ENCODE results near the gene CDKN1A. TPM values are rescaled to one million over a fixed set of nuclear protein-coding genes. Genes with fewer than 3 reads are reported as not detected.
"Not testable (repeated sequence)": the region's sequence is repeated elsewhere in the genome, so short reads cannot be mapped to it uniquely, and the experiment has no call there.

CDKN1A gene
- total RNA-seq, 2 experiments from 2014 or later: 36.7 to 39.5 TPM

GRCh38 chr6:36695414-36695813 is 16.9 kb downstream of the CDKN1A start:
- Mint-ChIP-seq H3K4me1 (peaks cover 45% of the 10 kb centered on the region), H3K4me3 (no peak overlapping the region), H3K36me3 (ENCODE audit: low read depth) (no peaks in the 10 kb centered on the region), H3K27me3 (no peaks in the 10 kb centered on the region), H3K27ac (no peak overlapping the region), H3K9me3 (no peaks in the 10 kb centered on the region)
- POLR2A ChIA-PET: no interaction called here
- CTCF ChIA-PET: interaction anchor here (1.4 kb wide), 1 partner anchor 19 kb away, joined by 3 read pairs; no protein-coding TSS in a partner anchor
- no peak for DNase-seq

GRCh38 chr6:36697481-36697903 is 19.0 kb downstream of the CDKN1A start, which contains the start of gene RAB44:
TSS of gene RAB44 (plus strand) at chr6:36697826. CDS start at chr6:36704236, 6,410 bp downstream.
- Mint-ChIP-seq H3K4me3 (no peak within 1 kb of the TSS), H3K4me1 (peaks cover 31% of the 10 kb centered on the region), H3K27me3 (no peaks in the 10 kb centered on the region), H3K36me3 (ENCODE audit: low read depth) (no peaks in the 10 kb centered on the region), H3K9me3 (no peaks in the 10 kb centered on the region), H3K27ac (no peak within 1 kb of the TSS)
- POLR2A ChIA-PET: no interaction called here
- CTCF ChIA-PET: interaction anchor here (0.6 to 1.2 kb wide), 4 partner anchors 14 to 271 kb away, joined by 3 to 6 read pairs (median 4); no protein-coding TSS in a partner anchor
- no peak for DNase-seq

- no peaks in the 10 kb centered on the region for H3K27me3 Mint-ChIP-seq
- no peak overlapping the region for H3K27ac Mint-ChIP-seq
These were observed 19.7 kb downstream of the CDKN1A start for GRCh38 chr6:36698196-36698595.

GRCh38 chr6:36698871-36699271 is 20.4 kb downstream of the CDKN1A start:
- Mint-ChIP-seq H3K4me3 (no peak overlapping the region), H3K9me3 (no peaks in the 10 kb centered on the region), H3K27ac (no peak overlapping the region), H3K4me1 (peaks cover 20% of the 10 kb centered on the region), H3K27me3 (no peaks in the 10 kb centered on the region), H3K36me3 (ENCODE audit: low read depth) (no peaks in the 10 kb centered on the region)
- CTCF ChIA-PET: no interaction called here
- no peak for DNase-seq
- POLR2A ChIA-PET: no interaction called here

More at GRCh38 chr6:36698196-36698595, 19.7 kb downstream of the CDKN1A start:
- no peaks in the 10 kb centered on the region for H3K36me3 Mint-ChIP-seq (ENCODE audit: low read depth)
- H3K4me3 Mint-ChIP-seq: no peak overlapping the region
- POLR2A ChIA-PET: no interaction called here
- CTCF ChIA-PET: interaction anchor here (1.0 to 1.2 kb wide), 2 partner anchors 61 to 71 kb away, joined by 3 to 6 read pairs; no protein-coding TSS in a partner anchor
- H3K4me1 Mint-ChIP-seq: peaks cover 24% of the 10 kb centered on the region
- H3K9me3 Mint-ChIP-seq: no peaks in the 10 kb centered on the region
- no peak for DNase-seq

GRCh38 chr6:36699348-36699747 is 20.8 kb downstream of the CDKN1A start:
- no peaks in the 10 kb centered on the region for H3K27me3 Mint-ChIP-seq
- no peak overlapping the region for H3K4me3 Mint-ChIP-seq
- no peak overlapping the region for H3K27ac Mint-ChIP-seq
- H3K36me3 Mint-ChIP-seq (ENCODE audit: low read depth): no peaks in the 10 kb centered on the region
- ChIA-PET POLR2A (no interaction called here), CTCF (no interaction called here)
- no peak for DNase-seq
- H3K4me1 Mint-ChIP-seq: peaks cover 19% of the 10 kb centered on the region
- no peaks in the 10 kb centered on the region for H3K9me3 Mint-ChIP-seq

- H3K4me1 Mint-ChIP-seq: peaks cover 16% of the 10 kb centered on the region
- H3K27me3 Mint-ChIP-seq: no peaks in the 10 kb centered on the region
- H3K9me3 Mint-ChIP-seq: no peaks in the 10 kb centered on the region
- H3K36me3 Mint-ChIP-seq (ENCODE audit: low read depth): no peaks in the 10 kb centered on the region
- ChIA-PET POLR2A (no interaction called here), CTCF (interaction anchor here (1.0 to 1.1 kb wide), 2 partner anchors 12 to 212 kb away, joined by 3 to 4 read pairs; no protein-coding TSS in a partner anchor)
- no peak for DNase-seq
- H3K4me3 Mint-ChIP-seq: no peak overlapping the region
- H3K27ac Mint-ChIP-seq: no peak overlapping the region
These were observed 21.7 kb downstream of the CDKN1A start for GRCh38 chr6:36700071-36700812.

GRCh38 chr6:36700831-36701230 is 22.3 kb downstream of the CDKN1A start:
- no peak for DNase-seq
- no peaks in the 10 kb centered on the region for H3K27me3 Mint-ChIP-seq
- no peaks in the 10 kb centered on the region for H3K36me3 Mint-ChIP-seq (ENCODE audit: low read depth)
- ChIA-PET POLR2A (no interaction called here), CTCF (interaction anchor here (1.0 to 1.1 kb wide), 2 partner anchors 11 to 211 kb away, joined by 3 to 4 read pairs; no protein-coding TSS in a partner anchor)
- no peaks in the 10 kb centered on the region for H3K9me3 Mint-ChIP-seq
- no peak overlapping the region for H3K27ac Mint-ChIP-seq
- no peak overlapping the region for H3K4me3 Mint-ChIP-seq
- H3K4me1 Mint-ChIP-seq: peaks cover 13% of the 10 kb centered on the region

GRCh38 chr6:36701401-36701991 is 23.0 kb downstream of the CDKN1A start:
- no peaks in the 10 kb centered on the region for H3K36me3 Mint-ChIP-seq (ENCODE audit: low read depth)
- CTCF ChIA-PET: interaction anchor here (1.0 to 1.2 kb wide), 2 partner anchors 15 to 211 kb away, joined by 3 to 4 read pairs; no protein-coding TSS in a partner anchor
- H3K27me3 Mint-ChIP-seq: no peaks in the 10 kb centered on the region

GRCh38 chr6:36702656-36703055 is 24.1 kb downstream of the CDKN1A start:
- Mint-ChIP-seq H3K27me3 (peaks cover 1% of the 10 kb centered on the region), H3K4me1 (peaks cover 6% of the 10 kb centered on the region), H3K27ac (no peak overlapping the region), H3K9me3 (no peaks in the 10 kb centered on the region), H3K4me3 (no peak overlapping the region), H3K36me3 (ENCODE audit: low read depth) (no peaks in the 10 kb centered on the region)
- ChIA-PET POLR2A (no interaction called here), CTCF (interaction anchor here (1.1 to 1.2 kb wide), 2 partner anchors 14 to 32 kb away, joined by 3 to 4 read pairs; no protein-coding TSS in a partner anchor)
- no peak for DNase-seq

More at GRCh38 chr6:36701401-36701991, 23.0 kb downstream of the CDKN1A start:
- POLR2A ChIA-PET: no interaction called here
- no peak for DNase-seq
- no peaks in the 10 kb centered on the region for H3K9me3 Mint-ChIP-seq
- peak overlapping the region; percentile 43 for H3K27ac Mint-ChIP-seq
- peaks cover 10% of the 10 kb centered on the region for H3K4me1 Mint-ChIP-seq
- no peak overlapping the region for H3K4me3 Mint-ChIP-seq

GRCh38 chr6:36703081-36703606 is 24.6 kb downstream of the CDKN1A start:
- POLR2A ChIA-PET: no interaction called here
- no peaks in the 10 kb centered on the region for H3K9me3 Mint-ChIP-seq
- H3K27me3 Mint-ChIP-seq: peaks cover 1% of the 10 kb centered on the region
- CTCF ChIA-PET: interaction anchor here (1.1 to 1.5 kb wide), 2 partner anchors 13 to 32 kb away, joined by 3 read pairs; no protein-coding TSS in a partner anchor
- H3K4me3 Mint-ChIP-seq: no peak overlapping the region
- H3K27ac Mint-ChIP-seq: no peak overlapping the region
- no peak for DNase-seq
- H3K36me3 Mint-ChIP-seq (ENCODE audit: low read depth): no peaks in the 10 kb centered on the region
- H3K4me1 Mint-ChIP-seq: peaks cover 6% of the 10 kb centered on the region

- Mint-ChIP-seq H3K9me3 (no peaks in the 10 kb centered on the region), H3K27ac (no peak overlapping the region), H3K36me3 (ENCODE audit: low read depth) (no peaks in the 10 kb centered on the region), H3K4me1 (peaks cover 6% of the 10 kb centered on the region), H3K27me3 (peaks cover 1% of the 10 kb centered on the region), H3K4me3 (no peak overlapping the region)
- POLR2A ChIA-PET: no interaction called here
- DNase-seq: no peak
- CTCF ChIA-PET: interaction anchor here (0.7 to 1.5 kb wide), 2 partner anchors 13 to 29 kb away, joined by 3 read pairs; no protein-coding TSS in a partner anchor
These were observed 25.5 kb downstream of the CDKN1A start for GRCh38 chr6:36703982-36704381.

GRCh38 chr6:36704961-36705577 is 26.6 kb downstream of the CDKN1A start:
- H3K4me3 Mint-ChIP-seq; H3K27ac Mint-ChIP-seq; H3K27me3 Mint-ChIP-seq; H3K9me3 Mint-ChIP-seq; POLR2A ChIA-PET; DNase-seq; H3K4me1 Mint-ChIP-seq; H3K36me3 Mint-ChIP-seq (ENCODE audit: low read depth): not testable (repeated sequence)
- CTCF ChIA-PET: interaction anchor here (0.6 to 1.5 kb wide), 3 partner anchors 12 to 361 kb away, joined by 3 read pairs; no protein-coding TSS in a partner anchor
